GM18519 (cell line): ENCODE results near the gene SESN2.

Experiments
- ATAC-seq: cut with Tn5 transposase; IDR thresholded peaks from one replicate; pipeline ENCODE4 v1.9.1; 2021; ENCODE audit warnings: mild to moderate bottlenecking, moderate library complexity; ENCODE audit not compliant: unreplicated experiment, low FRiP score

Gene SESN2

DNA sequence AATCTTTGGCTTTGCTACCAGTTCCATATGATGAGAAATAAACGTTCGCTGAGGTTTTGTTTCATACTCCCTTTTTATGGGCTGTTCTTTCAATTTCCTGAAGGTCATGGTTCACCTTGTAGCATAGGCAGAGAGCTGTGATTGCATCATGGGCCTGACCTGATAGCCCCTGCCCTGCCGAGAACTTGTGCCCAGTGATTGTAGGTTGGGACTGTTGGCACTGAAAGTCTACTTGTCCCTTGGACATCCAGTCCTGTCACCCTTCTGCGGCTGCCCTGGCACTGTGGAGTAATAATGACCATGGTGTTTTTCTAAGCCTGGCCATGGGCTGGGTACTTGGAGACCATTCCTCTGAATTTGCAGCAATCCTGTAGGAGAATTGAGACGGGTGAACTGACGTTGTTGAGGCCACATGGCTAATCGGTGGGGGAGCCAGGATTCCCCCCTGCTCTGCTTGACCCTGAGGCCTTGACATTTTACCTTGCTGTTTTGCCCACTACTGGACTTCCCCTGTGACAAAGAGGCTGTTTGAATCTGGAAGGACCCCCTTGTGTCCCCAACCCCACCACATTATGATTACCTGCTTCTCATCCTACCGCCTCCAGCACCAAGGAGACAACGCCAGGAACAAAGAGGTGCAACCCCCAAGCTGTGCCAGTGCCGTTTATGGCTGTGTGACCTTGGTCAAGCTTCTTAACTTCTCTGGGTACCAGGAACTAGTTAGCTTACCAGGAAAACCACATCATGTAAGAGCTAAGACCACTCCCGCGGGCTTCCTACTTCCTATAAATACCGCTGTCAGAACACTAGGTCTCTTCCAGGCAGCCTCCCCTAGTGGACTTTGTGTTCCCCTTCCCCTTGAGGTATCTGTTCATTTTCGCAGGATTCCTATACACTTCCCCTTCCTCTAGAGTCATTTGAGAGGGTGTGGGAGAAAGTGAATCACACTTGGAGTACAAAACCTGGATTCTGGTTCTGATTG, 23.4 kb downstream of the SESN2 start:
- ATAC-seq, result no peak

DNA sequence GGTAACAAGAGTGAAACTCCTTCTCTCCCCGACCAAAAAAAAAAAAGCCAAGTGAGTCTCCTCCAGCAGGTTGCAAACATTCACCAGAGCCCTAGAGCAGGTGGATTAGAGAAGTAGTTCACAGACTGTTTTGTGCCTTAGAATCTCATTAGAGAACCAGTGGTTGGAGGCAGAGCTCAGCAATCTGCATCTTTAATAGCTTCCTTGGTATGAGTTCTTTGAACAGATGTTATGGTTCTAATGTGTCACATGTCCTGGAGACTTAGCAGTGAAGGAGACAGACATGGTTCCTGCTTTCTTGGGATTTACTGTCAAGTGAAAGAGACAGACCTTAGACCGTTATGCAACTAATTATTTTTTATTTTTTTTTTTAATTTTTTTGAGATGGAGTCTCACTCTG, 26.8 kb downstream of the SESN2 start:
- ATAC-seq, result no peak

DNA sequence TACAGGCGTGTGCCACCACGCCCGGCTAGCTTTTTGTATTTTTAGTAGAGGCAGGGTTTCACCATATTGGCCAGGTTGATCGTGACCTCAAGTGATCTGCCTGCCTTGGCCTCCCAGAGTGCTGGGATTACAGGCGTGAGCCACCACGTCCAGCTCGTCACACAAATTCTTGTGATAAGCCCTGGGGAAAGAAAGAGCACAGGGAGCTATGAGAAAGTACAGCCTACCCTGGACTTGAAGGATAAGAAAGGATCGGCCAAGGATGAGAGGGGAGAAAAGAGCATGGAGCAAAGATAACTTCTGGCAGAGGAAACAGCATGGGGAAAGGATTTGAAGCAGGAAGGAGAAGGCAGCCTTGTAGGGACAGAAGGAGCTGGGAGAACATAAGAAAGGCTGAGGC, 29.2 kb downstream of the SESN2 start:
- no peak for ATAC-seq

DNA sequence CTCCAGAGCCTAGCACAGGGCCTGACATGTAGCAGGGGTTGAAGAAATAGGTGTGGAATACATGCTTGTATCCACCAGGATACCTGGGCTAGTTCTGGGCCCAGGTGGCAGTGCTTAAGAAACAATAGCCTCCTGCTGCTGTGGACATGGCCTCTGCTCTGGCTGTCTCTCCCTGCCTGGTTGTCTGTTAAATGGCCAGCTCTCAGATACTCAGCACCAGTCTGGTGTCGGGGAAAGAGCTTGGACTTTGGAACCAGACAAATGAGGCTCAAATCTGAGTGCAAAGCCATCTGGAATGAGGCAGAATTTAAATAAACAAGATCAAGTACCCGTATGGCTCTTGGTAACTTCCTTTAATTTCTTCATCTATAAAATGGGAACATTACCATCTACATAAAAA, 31.5 kb downstream of the SESN2 start:
- ATAC-seq, result no peak

DNA sequence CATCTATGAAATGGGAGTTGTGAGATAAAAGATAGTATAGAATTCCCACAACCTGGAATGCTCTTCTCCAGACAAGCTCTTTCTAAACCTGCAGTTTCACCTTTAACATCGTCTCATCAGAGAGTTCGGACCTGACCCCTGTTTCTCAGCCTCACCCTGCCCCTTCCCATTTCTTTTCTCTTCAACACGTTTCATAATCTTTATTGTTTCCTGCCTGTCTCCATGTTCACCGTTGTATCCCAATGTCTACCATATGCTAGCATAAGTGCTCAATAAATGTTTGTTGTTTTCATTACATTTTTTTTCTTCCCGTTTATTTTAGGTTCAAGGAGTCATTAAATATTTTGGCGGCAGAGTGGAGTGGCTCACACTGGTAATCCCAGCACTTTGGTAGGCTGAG, 32.4 kb downstream of the SESN2 start:
- no peak for ATAC-seq

DNA sequence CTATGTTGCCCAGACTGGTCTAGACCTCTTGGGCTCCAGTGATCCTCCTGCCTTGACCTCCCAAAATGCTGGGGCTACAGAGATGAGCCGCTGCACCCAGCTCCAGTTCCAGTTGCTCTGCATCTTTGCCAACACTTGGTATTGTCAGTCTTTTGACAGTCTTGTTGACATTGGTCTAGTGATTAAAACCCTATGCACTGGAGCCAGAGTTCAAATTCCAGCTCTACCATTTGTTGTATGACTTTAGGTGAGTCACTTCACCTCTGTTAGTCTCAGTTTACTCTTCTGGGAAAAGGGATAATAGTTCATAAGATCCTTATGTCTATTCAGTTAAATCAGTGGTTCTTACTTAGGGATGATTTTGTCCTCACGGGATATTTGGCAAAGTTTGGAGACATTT, 36.6 kb downstream of the SESN2 start:
- ATAC-seq, result no peak

DNA sequence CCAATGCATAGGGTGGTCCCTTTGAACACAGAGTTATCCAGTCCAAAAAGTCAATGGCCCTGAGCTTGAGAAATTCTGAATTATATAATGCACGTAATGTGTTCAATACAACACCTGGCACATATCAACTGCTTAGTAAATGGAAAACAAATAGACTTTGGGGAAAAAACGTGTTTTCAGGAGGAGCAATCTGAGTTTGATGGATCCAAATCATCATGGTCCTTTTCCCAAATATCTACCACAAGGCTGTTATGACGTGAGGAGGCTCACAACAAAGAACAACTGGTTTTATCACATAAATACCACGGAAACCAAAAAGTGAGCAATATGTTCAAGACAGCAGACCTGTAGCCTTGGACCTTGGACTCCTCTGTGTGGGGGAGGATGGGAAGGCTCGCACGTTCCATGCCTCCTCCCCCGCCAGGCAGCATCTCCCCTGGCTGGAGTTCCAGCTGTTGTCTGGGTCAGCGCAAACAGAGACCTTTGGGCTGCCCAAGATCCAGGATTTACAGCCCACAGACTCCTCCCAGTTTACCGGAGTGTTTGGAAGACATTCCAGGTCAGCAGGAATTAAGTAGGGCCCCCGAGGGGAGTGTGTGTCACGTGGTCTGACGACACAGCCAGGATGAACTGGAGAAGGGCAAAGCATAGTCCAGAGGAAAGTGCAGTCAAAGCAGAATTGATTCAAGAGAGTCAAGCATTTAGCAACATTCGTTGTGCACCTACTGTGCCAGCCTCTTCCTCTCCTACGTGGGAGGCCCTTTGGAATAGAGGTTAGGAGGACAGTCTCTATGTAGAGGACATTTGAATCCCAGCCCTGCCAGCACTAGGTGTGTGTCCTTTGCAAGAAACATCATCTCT, 37.3 kb downstream of the SESN2 start:
- ATAC-seq, result no peak

DNA sequence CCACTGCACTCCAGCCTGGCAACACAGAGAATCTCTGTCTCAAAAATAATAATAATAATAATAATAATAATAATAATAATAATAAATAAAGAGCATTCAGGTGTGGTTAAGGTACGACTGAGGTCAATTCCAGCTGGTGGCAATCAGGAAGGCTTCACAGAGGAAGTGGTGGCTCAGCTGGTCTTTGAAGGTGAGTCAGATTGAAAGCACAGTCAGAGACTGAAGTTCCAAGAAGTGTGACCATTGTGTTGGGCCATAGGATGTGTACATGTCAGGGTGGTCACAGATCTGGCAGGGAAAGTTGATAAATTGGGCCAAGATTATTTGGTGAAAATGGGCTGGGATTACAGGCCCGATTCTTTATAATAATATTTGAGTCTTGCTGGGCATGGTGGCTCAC, 38.5 kb downstream of the SESN2 start:
- ATAC-seq, result no peak

DNA sequence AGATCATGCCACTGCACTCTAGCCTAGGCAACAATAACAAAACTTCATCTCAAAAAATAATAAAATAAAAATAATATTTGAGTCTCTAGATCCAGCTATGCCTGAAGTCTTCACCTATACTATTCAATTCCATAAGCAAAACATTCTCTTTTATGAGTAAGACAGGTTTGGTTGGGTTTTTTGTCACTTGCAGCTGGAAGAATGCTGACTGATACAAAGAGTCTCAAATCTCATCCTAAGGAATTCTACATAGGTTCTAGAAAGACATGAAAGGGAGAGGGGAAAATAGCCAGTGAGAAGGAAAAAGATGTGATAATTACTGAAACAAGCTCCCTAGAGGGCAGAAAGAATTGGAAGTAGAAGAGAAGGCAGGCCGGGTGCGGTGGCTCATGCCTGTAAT, 39.1 kb downstream of the SESN2 start:
- no peak for ATAC-seq

DNA sequence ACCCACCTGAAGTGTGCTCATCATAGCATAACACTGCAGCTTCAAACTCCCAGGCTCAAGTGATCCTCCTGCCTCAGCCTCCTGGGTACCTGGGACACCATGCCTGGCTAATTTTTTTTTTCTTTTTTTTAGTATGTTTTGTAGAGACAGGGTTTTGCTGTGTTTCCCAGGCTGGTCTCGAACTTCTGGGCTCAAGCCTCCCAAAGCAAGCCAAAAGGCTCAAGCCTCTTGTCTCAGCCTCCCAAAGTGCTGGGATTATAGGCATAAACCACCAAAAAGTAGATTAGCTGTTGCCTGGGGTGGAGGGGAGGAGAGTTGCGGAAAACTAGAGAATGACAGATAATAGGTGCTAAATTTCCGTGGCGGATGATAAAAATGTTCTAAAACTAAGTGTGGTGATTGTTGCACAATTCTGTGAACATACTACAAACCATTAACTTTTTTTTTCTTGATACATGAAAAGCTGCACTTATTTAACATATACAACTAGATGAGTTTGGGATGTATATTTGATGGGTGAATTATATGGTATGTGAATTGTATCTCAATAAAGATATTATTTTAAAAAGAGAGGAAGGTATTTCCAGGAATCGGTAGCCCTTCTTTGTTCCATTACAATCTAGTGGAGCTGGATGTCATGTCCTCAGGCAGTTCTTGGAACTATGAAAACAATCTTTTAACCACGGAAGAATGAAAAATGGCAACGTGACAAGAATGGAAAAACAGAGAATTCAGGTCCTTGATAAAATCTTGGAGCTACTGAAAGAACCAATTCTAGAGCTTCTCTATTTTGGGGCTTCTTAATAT, 42.3 kb downstream of the SESN2 start:
- ATAC-seq, result no peak

DNA sequence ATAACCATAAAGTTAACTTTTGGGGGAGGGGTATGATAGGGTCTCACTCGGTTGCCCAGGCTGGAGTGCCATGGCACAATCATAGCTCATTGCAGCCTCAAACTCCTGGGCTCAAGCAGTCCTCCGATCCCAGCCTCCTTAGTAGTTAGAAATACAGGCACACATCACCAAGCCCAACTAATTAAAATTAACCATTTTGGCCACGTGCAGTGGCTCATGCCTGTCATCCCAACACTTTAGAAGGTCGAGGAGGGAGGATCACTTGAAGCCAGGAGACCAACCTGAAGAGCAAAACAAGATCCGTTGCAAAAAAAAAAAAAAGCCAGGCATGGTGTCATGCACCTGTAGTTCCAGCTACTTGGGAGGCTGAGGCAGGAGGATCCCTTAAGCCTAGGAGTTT, 42.9 kb downstream of the SESN2 start:
- ATAC-seq, result no peak

DNA sequence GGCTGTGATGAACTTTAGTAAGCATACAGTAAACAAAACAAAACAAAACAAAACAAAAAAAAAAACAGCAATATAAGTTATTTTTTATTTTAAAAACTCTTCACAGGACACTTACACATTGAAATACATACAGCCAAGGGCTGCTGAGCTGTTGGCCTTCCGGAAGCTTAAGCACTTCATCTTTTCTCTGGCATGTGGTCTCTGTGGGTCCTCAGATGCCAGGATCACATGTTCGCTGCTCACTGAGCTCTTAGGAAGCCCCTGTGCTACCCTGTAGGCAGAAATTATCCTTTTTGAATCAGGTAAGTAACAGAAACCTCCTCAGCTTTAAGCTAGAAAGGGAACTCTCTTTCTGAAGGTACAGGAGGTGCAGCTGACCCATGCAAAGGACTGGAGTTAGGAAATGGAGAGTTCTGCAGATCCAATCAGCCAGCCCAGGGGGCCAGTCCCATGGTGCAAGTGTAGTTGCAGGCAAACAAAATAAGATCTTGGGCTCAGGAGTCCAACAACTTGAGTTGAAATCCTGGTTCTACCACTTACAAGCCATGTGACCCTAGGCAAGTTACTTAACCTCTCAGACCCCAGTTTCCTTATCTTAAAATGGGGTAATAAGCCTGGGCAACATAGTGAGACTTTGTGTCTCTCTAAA, 47.1 kb downstream of the SESN2 start:
- no peak for ATAC-seq

DNA sequence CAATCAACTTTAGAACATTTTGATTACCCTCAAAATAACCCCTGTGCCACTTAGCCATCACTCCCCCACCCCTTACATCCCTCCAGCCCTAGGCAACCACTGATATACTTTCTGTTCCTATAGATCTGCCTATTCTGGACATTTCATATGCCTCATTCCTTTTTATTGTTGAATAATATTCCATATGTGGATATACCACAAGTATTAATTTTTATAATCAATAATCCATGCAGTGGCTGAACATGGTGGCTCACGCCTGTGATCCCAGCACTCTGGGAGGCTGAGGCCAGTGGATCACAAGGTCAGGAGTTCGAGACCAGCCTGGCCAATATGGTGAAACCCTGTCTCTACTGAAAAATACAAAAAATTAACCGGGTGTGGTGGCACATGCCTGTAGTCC, 49.4 kb downstream of the SESN2 start:
- no peak for ATAC-seq

DNA sequence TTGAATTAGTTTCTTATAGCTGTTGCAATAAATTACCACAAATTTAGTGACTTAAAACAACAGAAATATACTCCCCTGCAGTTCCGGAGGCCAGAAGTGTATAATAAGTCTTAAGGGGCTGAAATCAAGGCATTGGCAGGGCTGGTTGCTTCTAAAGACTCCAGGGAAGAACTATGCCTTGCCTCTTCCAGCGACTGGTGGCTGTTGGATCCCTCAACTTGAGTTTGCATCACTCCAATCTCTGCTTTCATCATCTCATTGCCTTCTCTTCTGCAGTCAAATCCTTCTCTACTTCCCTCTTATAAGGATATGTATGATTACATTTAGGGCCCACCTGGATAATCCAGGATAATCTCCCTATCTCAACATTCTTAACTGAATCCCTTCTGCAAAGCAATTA, 50.4 kb downstream of the SESN2 start:
- ATAC-seq, result no peak

DNA sequence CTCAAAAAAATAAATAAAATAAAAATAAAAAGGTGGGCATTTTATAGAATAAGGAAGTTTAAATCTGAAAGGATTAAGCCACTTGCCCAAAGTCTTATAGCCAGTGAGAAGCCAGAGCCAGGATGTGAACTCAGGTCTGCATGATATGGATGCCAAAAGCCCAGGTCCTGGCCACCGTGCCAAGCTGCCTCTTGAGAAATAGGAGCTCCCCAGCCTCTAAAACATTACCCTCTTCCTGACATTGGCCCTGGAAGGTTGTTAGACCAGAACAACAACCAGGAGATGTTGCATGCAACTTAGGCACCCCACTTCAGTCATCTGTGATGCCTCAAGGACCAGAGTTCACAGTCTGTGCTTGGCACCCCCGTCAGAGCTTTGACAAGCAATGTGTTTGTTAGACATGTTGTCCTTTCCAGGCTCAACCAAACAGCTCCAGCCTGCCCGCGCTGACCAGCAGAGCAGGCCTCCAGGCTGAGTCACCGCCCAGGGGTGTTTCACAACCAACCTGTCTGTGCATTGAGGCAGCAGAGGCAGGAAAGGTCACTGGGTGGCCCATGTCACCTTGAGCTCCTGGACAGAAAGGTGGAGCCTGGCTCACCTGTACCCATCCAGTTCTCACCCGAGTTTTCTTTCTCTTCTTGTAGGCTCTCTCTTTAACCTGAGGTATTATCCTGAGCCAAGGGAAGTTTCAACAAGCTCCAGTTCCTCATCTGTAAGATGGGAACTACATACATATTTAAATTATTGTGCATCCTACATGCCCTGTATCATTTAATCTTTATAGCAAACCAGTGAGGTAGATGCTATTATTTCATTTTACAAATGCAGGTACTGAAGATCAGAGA, 54.6 kb downstream of the SESN2 start:
- ATAC-seq, result no peak

DNA sequence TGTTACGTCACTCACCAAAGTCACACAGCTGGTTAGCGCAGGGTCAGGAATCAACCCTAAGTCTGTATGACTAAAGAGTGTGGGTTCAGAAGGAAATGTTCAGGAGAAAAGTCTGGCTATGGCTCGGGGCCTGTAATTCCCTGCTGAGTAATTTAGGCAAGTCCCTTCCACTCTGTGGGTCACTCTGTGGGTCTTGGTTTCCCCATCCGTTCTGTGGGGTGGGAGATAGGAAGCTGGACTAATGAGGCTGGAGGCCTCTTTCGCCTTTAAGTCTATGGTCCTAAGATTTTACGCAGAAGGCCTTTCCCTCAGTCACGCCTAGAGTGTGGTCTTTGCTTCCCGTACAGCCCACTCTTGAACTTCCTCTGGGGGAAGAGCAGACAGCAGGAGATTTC, 55.2 kb downstream of the SESN2 start:
- ATAC-seq, result no peak

DNA sequence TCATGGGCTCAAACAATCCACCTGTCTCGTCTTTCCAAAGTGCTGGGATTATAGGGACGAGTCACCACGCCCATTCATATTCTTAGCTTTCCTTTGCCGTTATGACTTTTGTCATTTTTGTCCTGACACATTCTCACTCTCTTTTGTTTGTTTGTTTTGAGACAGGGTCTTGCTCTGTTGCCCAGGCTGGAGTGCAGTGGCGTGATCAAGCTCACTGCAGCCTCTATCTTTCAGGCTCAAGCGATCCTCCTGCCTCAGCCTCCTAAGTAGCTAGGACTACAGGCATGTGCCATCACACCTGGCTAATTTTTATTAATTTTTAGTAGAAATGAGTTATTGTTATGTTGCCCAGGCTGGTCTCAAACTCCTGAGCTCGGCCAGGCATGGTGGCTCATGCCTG, 57.7 kb downstream of the SESN2 start:
- no peak for ATAC-seq

DNA sequence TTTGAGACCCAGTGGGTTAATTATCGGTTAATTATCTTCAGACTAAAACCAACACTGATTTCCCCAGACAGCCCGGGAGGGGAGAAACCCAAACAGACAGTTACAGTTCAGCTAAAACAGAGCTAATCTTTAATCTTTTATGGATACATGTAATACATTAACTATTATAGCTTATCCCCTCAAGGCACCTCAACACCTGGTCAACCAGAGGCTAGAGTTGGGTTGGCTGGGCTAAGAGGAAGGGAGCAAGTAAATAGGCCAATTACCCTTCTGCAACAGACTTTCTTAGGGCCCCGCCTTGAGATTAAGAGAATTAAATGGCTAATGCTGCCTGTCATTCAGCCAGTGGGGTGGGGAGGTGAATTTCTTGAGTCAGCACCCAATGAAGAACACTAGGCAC, 62.9 kb downstream of the SESN2 start:
- ATAC-seq, result no peak

DNA sequence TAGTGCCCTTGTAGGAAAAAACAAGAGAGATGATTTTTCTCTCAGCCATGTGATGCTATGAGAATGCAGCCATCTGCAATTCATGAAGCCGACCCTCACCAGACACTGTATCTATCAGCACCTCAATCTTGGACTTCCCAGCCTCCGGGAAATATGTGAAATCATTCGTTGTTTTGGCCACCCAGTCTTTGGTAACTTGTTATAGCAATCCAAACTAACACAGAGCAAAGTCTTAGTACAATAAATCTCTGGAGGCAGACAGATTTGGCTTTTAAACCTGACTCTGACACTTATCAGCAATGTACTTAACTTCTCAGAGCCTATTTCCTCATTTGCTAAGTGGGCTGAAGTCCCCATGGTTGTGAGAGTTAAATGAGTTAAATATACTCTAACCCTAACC, 64.4 kb downstream of the SESN2 start:
- ATAC-seq, result no peak
